GM10248 (cell line): Measurements from ENCODE around the gene SNRPD2.
"Not testable (repeated sequence)": the region's sequence is repeated elsewhere in the genome, so short reads cannot be mapped to it uniquely, and the experiment has no call there.

ENCODE experiments used
- CTCF ChIA-PET: fragments of 300-600 bp; sonication (Branson Sonifier 250); formaldehyde crosslinking; extraction: SDS; loops from one replicate; lab custom pipeline; 2021; ENCODE audit warnings: antibody characterized with exemption; lab: Yijun Ruan, JAX
- POLR2A ChIA-PET: fragments of 350-650 bp; sonication (Branson Sonifier 250); formaldehyde crosslinking; extraction: SDS; loops from one replicate; lab custom pipeline; 2020; ENCODE audit warnings: antibody characterized with exemption; lab: Yijun Ruan, JAX
- DNase-seq: peaks from one replicate; pipeline ENCODE4 v3.0.0; 2012; ENCODE audit errors: extremely low spot score
- TF ChIP-seq, protein P1 (sequence below): IDR thresholded peaks from 2 replicates; pipeline ENCODE4 v1.5.1; 2012; ENCODE audit warnings: mild to moderate bottlenecking, low read depth; ENCODE audit errors: extremely low read depth, missing control alignments, control extremely low read depth

The SNRPD2 gene

DNA sequence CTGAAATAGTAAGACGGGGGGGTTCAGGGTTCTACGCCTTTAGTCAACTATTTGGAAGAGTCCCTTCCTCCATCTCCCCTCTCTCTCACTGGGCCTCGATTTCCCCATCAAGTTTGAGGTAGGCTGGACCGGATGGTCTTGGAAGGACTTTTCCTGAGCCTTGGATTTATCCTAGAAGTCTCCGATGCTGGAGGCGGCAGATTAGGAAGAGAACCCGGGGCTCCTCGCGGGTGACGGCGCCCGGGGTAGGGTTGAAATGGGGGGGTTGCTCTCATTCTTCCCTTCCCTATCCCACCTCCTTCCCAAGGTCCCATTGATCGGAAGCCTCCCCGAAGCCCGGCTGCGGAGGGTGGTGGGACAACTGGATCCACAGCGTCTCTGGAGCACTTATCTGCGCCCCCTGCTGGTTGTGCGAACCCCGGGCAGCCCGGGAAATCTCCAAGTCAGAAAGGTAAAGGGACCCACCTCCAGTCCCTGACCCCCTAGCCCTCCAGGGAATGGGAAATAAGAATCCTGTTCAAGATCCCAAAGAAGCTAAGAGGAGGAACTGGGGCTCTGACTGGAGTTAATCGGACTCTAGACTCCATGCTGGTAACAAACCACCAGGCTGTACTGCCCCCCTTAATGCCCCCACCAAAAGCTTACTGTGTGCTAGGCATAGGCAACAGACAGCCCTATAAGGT, 1.5 kb upstream of the SNRPD2 start:
- TF ChIP-seq, protein P1, sequence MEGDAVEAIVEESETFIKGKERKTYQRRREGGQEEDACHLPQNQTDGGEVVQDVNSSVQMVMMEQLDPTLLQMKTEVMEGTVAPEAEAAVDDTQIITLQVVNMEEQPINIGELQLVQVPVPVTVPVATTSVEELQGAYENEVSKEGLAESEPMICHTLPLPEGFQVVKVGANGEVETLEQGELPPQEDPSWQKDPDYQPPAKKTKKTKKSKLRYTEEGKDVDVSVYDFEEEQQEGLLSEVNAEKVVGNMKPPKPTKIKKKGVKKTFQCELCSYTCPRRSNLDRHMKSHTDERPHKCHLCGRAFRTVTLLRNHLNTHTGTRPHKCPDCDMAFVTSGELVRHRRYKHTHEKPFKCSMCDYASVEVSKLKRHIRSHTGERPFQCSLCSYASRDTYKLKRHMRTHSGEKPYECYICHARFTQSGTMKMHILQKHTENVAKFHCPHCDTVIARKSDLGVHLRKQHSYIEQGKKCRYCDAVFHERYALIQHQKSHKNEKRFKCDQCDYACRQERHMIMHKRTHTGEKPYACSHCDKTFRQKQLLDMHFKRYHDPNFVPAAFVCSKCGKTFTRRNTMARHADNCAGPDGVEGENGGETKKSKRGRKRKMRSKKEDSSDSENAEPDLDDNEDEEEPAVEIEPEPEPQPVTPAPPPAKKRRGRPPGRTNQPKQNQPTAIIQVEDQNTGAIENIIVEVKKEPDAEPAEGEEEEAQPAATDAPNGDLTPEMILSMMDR = peak; percentile 93
- DNase-seq = peak; percentile 73
- ChIA-PET CTCF (interaction anchor here (0.6 to 6.0 kb wide), 32 partner anchors 13 to 279 kb away, joined by 3 to 100 read pairs (median 4); partner anchors contain the start of genes EML2, FBXO46, OPA3 and SIX5), POLR2A (interaction anchor here (1.0 to 1.4 kb wide), 3 partner anchors 13 to 18 kb away, joined by 3 to 9 read pairs (median 4); no protein-coding TSS in a partner anchor)

DNA sequence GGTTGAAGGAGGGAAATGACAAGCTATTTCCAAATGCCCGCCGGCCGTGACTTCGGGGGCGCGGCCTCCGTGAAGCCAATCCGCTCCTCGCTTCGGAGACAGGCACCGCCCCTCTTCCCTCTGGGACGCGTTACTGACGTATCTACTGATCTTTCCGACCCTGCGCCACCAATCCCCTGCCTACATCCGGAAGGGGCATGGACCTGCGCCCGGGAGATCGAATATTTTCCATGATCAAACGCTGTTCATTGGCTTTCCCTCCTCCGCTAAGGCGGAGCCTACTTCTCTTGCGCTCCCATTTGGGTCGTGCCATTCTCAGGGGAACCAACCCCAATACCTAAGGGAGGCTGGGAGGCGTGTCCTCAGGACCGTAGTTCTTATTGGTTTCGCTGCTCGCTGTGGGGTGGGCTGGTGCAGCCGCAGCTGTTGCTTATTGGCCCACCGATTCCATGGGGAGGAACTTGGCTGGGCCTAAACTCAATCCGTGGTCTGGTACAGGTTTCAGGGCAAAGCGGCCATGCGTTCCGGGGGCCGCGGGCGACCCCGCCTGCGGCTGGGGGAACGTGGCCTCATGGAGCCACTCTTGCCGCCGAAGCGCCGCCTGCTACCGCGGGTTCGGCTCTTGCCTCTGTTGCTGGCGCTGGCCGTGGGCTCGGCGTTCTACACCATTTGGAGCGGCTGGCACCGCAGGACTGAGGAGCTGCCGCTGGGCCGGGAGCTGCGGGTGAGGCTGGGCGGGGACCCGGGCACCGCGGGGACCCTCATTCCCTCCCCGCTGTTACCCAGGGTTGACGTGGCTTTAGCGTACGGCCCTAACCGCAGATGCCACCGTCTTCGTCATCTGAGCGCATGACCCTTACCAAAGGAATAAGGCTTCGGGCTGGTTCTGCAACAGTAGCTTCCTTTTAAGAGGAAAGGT, 693 bp upstream of the SNRPD2 start, which contains the start of gene QPCTL:
QPCTL (plus strand) TSS at position 480 of the 919 bp plus-strand sequence; CDS start at position 518, 38 bp downstream.
- ChIA-PET POLR2A (interaction anchor here (0.6 to 1.4 kb wide), 6 partner anchors 11 to 65 kb away, joined by 3 to 9 read pairs (median 4); no protein-coding TSS in a partner anchor), CTCF (interaction anchor here (0.6 to 6.0 kb wide), 30 partner anchors 13 to 278 kb away, joined by 3 to 100 read pairs (median 5); partner anchors contain the start of genes FBXO46, OPA3 and SIX5)
- TF ChIP-seq, protein P1 = no peak
- peak; percentile 95 for DNase-seq

DNA sequence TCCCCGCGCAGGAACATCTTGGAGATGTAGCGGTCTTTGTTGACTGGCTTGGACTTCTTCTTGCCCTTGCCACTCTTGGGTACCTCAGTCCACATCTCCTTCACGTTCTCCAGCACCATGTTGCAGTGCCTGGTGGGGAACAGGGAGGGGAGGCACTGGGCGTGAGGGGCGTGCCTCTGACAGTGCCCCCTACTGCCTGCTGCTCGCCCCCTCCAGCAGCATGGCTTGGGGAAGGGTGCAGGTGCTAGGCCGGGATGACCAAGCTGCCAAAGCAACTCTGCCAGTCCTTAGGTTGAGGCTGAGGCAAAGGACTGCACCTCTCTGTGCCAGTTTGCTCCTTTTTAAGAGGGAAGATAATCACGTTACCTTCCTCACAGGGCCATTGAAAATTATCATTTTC, 4.2 kb downstream of the SNRPD2 start:
- TF ChIP-seq, protein P1 = no peak
- DNase-seq = no peak
- POLR2A ChIA-PET = interaction anchor here (1.1 to 1.2 kb wide), 2 partner anchors 10 to 16 kb away, joined by 3 read pairs; no protein-coding TSS in a partner anchor
- CTCF ChIA-PET = interaction anchor here (1.2 to 2.8 kb wide), 3 partner anchors 10 to 18 kb away, joined by 3 to 12 read pairs (median 5); no protein-coding TSS in a partner anchor

DNA sequence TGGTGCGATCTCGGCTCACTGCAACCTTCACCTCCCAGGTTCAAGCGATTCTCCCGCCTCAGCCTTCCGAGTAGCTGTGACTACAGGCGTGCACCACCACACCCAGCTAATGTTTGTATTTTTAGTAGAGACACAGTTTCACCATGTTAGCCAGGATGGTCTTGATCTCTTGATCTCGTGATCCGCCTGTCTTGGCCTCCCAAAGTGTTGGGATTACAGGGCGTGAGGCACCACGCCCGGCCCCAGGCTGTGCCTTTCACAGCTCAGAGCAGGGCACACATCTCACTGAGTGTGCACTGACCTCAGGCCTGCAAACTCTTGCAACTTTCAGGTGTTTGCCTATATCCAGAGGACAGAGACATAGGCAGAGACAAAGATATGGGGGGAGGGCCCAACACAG, 6.7 kb downstream of the SNRPD2 start:
- POLR2A ChIA-PET, DNase-seq: not testable (repeated sequence)
- CTCF ChIA-PET = interaction anchor here (1.0 to 1.6 kb wide), 2 partner anchors 16 to 43 kb away, joined by 3 to 4 read pairs; no protein-coding TSS in a partner anchor

DNA sequence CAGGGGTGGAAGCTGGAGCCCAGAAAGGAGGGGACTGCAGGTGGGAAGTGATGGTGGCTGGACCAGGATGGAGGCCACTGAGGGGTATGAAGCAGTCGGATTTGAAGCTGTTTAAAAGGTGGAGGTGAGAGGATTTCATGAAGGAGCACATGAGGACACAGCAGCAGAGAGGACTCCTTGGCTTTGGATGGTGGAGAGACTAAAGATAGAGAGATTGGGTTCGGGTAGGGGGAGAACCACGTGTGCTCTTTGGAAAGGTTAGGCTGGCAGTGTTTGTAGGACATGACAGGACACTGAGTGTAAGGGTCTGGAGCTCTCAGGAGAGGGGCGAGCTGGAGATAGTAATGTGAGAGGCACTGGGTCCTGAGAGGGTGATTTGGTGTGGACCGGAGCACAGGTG, 8.8 kb downstream of the SNRPD2 start:
- TF ChIP-seq, protein P1 = no peak
- no peak for DNase-seq
- CTCF ChIA-PET = interaction anchor here (1.2 to 8.5 kb wide), 6 partner anchors 9 to 197 kb away, joined by 4 to 100 read pairs (median 20); partner anchors contain the start of genes GIPR, QPCTL and SNRPD2
- POLR2A ChIA-PET = no interaction called here

DNA sequence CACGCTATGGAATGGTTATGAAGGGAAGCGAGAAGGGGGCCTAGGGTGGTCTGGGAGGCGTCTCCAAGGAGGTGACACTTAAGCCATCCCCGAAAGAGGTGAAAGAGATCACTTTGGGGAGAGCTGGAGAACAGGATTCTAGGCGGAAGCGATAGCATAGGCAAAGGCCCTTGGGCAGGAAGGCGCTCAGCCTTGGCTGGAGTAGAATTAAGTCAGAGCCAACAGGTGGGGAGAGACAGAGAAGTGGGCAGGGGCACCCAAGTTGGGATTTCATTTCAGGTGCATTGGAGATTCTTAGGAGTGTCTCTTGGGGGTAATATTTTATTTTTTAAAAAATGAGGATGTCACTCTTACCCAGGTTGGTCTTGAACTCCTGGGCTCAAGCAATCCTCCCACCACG, 9.6 kb downstream of the SNRPD2 start:
- TF ChIP-seq, protein P1 = no peak
- POLR2A ChIA-PET = interaction anchor here (1.4 kb wide), 1 partner anchor 10 kb away, joined by 3 read pairs; the partner anchor contains the start of genes QPCTL and SNRPD2
- DNase-seq = no peak
- CTCF ChIA-PET = interaction anchor here (1.2 to 8.5 kb wide), 11 partner anchors 8 to 203 kb away, joined by 3 to 100 read pairs (median 5); partner anchors contain the start of genes GIPR, QPCTL and SNRPD2
